ENCODE data around the gene OBI1.

OBI1 gene

GRCh38 chr13:78601124-78601873 lies 57.7 kb downstream of the OBI1 start:
- H4K20me1 ChIP-seq (ENCODE audit: control insufficient read depth, insufficient read depth, low read depth, low read length) = no peaks in the 10 kb centered on the region
- no peaks in the 10 kb centered on the region for H3K79me2 ChIP-seq (ENCODE audit: control insufficient read depth, low read length)
- no peaks in the 10 kb centered on the region for H3K9me2 ChIP-seq (replicated peaks; ENCODE audit: control insufficient read depth, low read length)
- H3K4me2 ChIP-seq (ENCODE audit: low read length) = no peak overlapping the region
- no peak overlapping the region for H3K27ac ChIP-seq (ENCODE audit: low read depth, low read length)
- no peak overlapping the region for H3K4me3 ChIP-seq (ENCODE audit: low read length)
- no peaks in the 10 kb centered on the region for H3F3A ChIP-seq (ENCODE audit: control insufficient read depth, insufficient read depth)
- H3K27me3 ChIP-seq (ENCODE audit: control insufficient read depth, low read length) = peaks cover 22% of the 10 kb centered on the region
- peaks cover 9% of the 10 kb centered on the region for H3K9me3 ChIP-seq (ENCODE audit: control insufficient read depth, insufficient read depth, low read length)
- H3K4me1 ChIP-seq (ENCODE audit: control insufficient read depth, low read length) = no peaks in the 10 kb centered on the region
- no peaks in the 10 kb centered on the region for H3K36me3 ChIP-seq (ENCODE audit: control insufficient read depth, low read length)
- no peak for TF ChIP-seq CTCF (IDR thresholded peaks at IDR 0.05; ENCODE audit: low read depth, low read length, poor library complexity, severe bottlenecking)
- TF ChIP-seq EZH2phosphoT487 (IDR thresholded peaks at IDR 0.05; ENCODE audit: borderline replicate concordance, low read length) = no peak

- Histone ChIP-seq H3K9me2 (replicated peaks; ENCODE audit: control insufficient read depth, low read length) (no peaks in the 10 kb centered on the region), H3K27ac (ENCODE audit: low read depth, low read length) (no peak overlapping the region), H3K9me3 (ENCODE audit: control insufficient read depth, insufficient read depth, low read length) (peaks cover 9% of the 10 kb centered on the region), H3K4me3 (ENCODE audit: low read length) (no peak overlapping the region), H3K4me1 (ENCODE audit: control insufficient read depth, low read length) (no peaks in the 10 kb centered on the region), H3K36me3 (ENCODE audit: control insufficient read depth, low read length) (no peaks in the 10 kb centered on the region), H3K79me2 (ENCODE audit: control insufficient read depth, low read length) (no peaks in the 10 kb centered on the region), H3K27me3 (ENCODE audit: control insufficient read depth, low read length) (peaks cover 21% of the 10 kb centered on the region), H3F3A (ENCODE audit: control insufficient read depth, insufficient read depth) (no peaks in the 10 kb centered on the region), H4K20me1 (ENCODE audit: control insufficient read depth, insufficient read depth, low read depth, low read length) (no peaks in the 10 kb centered on the region), H3K4me2 (ENCODE audit: low read length) (no peak overlapping the region)
- no peak for TF ChIP-seq CTCF (IDR thresholded peaks at IDR 0.05; ENCODE audit: low read depth, low read length, poor library complexity, severe bottlenecking)
- no peak for TF ChIP-seq EZH2phosphoT487 (IDR thresholded peaks at IDR 0.05; ENCODE audit: borderline replicate concordance, low read length)
These were observed 58.6 kb downstream of the OBI1 start for GRCh38 chr13:78600280-78600883.

- peaks cover 21% of the 10 kb centered on the region for H3K27me3 ChIP-seq (ENCODE audit: control insufficient read depth, low read length)
- H3K9me2 ChIP-seq (replicated peaks; ENCODE audit: control insufficient read depth, low read length) = no peaks in the 10 kb centered on the region
- no peaks in the 10 kb centered on the region for H3K4me1 ChIP-seq (ENCODE audit: control insufficient read depth, low read length)
- no peak for TF ChIP-seq CTCF (IDR thresholded peaks at IDR 0.05; ENCODE audit: low read depth, low read length, poor library complexity, severe bottlenecking)
- TF ChIP-seq EZH2phosphoT487 (IDR thresholded peaks at IDR 0.05; ENCODE audit: borderline replicate concordance, low read length) = no peak
- peaks cover 9% of the 10 kb centered on the region for H3K9me3 ChIP-seq (ENCODE audit: control insufficient read depth, insufficient read depth, low read length)
- no peak overlapping the region for H3K4me2 ChIP-seq (ENCODE audit: low read length)
- no peaks in the 10 kb centered on the region for H3K79me2 ChIP-seq (ENCODE audit: control insufficient read depth, low read length)
- no peak overlapping the region for H3K27ac ChIP-seq (ENCODE audit: low read depth, low read length)
- H3K4me3 ChIP-seq (ENCODE audit: low read length) = no peak overlapping the region
- no peaks in the 10 kb centered on the region for H3K36me3 ChIP-seq (ENCODE audit: control insufficient read depth, low read length)
- no peaks in the 10 kb centered on the region for H4K20me1 ChIP-seq (ENCODE audit: control insufficient read depth, insufficient read depth, low read depth, low read length)
- no peaks in the 10 kb centered on the region for H3F3A ChIP-seq (ENCODE audit: control insufficient read depth, insufficient read depth)
These were observed 59.2 kb downstream of the OBI1 start for GRCh38 chr13:78599645-78600279.

All from DOHH2 (cell line).